H1 (cell line): Measurements from ENCODE around the gene BCAS4. TPM values are rescaled to one million over a fixed set of nuclear protein-coding genes. Genes with fewer than 3 reads are reported as not detected.

Experiments
- EP300 ChIP-seq, 2 experiments: IDR thresholded peaks; 1 replicate in 1 of 2; 2 replicates in 1 of 2; pipeline ENCODE4 v1.6.1; 2011 to 2012; ENCODE audit warnings: low read depth in 2 of 2, low read length in 2 of 2, mild to moderate bottlenecking in 2 of 2, borderline replicate concordance in 1 of 2, inconsistent platforms in 1 of 2, moderate library complexity in 1 of 2
- GTF2F1 ChIP-seq: IDR thresholded peaks from 2 replicates; pipeline ENCODE4 v1.6.1; 2012; ENCODE audit warnings: low read depth, low read length, improper control_type of control experiment, borderline replicate concordance
- NANOG ChIP-seq: IDR thresholded peaks from 2 replicates; pipeline ENCODE4 v1.6.1; 2011; ENCODE audit warnings: low read length, low read depth, mild to moderate bottlenecking, inconsistent platforms; ENCODE audit not compliant: insufficient read depth, poor library complexity, severe bottlenecking
- RBBP5 ChIP-seq: IDR thresholded peaks from 2 replicates; pipeline ENCODE4 v1.7.1; 2012; ENCODE audit warnings: low read depth, mild to moderate bottlenecking, inconsistent platforms, low read length, moderate library complexity, borderline replicate concordance
- RFX5 ChIP-seq: IDR thresholded peaks from 2 replicates; pipeline ENCODE4 v1.6.1; 2011; ENCODE audit warnings: low read depth, low read length, improper control_type of control experiment, borderline replicate concordance
- SIN3A ChIP-seq, 2 experiments: IDR thresholded peaks in 1 of 2; conservative IDR thresholded peaks in 1 of 2; 2 replicates each; pipeline ENCODE4 v1.6.1; 2011 to 2012; ENCODE audit warnings: low read length in 2 of 2, improper control_type of control experiment in 1 of 2, low read depth in 1 of 2, mild to moderate bottlenecking in 1 of 2
- polyA plus RNA-seq, 7 experiments: library from polyadenylated mRNA; depleted of rRNA in 3 of 7; stranded (reverse) in 5 of 7; unstranded in 2 of 7; fragments of >200 nt in 5 of 7; fragments of 200-250 nt in 2 of 7; gene quantifications; 1 replicate in 5 of 7; 2 replicates in 1 of 7; 4 replicates in 1 of 7; pipeline versions ENCODE4 v1.2.1 to v1.2.3, GENCODE V29; 2011 to 2013; ENCODE audit warnings: missing spikeins in 2 of 7, mixed read lengths in 2 of 7
- total RNA-seq: library from RNA; stranded (reverse); fragmentation: NEBNext Ultra II Directional; extraction: Animal tissue kit (Norgen Biotek cat#: 25700); gene quantifications from 2 replicates; pipeline ENCODE4 v1.2.1, GENCODE V29; 2021
- TF ChIP-seq, protein P1 (sequence below): fragments of 300-600 bp; sonication (generic); IDR thresholded peaks from 2 replicates; pipeline ENCODE4 v1.7.1; 2012; ENCODE audit warnings: low read length, moderate library complexity, mild to moderate bottlenecking, inconsistent platforms; ENCODE audit not compliant: insufficient replicate concordance
- TF ChIP-seq, protein P2 (sequence below): IDR thresholded peaks from 2 replicates; pipeline ENCODE4 v1.6.1; 2011; ENCODE audit warnings: low read depth, mild to moderate bottlenecking, low read length; ENCODE audit not compliant: insufficient read depth
- TF ChIP-seq, protein P3 (sequence below): IDR thresholded peaks from 2 replicates; pipeline ENCODE4 v1.6.1; 2011; ENCODE audit warnings: low read length, improper control_type of control experiment

The BCAS4 gene
- total and polyA plus RNA-seq, 2 of the 8 experiments (the other 6 are each of a cell fraction or from before 2014, with no cell fraction given): 21.2 to 23.6 TPM

DNA sequence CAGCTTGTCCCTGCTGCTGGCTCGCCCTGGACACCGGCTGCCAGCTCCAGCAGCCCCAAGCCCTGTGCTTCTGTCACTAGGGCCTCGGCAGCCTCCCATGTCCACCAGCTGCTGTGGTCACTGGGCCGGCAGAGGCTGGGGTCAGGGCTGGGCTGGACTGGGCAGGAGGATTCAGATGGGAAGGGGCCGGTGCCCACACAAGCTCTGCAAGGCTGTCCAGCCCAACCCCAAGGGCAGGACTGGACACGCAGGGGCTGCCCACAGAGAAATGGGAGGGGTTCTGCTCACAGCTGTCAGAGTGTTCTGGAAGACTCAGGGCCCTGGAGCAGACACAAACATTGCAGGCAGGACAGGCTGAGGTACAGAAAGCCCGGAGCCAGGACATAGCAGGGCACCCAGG, 70.7 kb downstream of the BCAS4 start (continued):
- TF ChIP-seq, protein P1, sequence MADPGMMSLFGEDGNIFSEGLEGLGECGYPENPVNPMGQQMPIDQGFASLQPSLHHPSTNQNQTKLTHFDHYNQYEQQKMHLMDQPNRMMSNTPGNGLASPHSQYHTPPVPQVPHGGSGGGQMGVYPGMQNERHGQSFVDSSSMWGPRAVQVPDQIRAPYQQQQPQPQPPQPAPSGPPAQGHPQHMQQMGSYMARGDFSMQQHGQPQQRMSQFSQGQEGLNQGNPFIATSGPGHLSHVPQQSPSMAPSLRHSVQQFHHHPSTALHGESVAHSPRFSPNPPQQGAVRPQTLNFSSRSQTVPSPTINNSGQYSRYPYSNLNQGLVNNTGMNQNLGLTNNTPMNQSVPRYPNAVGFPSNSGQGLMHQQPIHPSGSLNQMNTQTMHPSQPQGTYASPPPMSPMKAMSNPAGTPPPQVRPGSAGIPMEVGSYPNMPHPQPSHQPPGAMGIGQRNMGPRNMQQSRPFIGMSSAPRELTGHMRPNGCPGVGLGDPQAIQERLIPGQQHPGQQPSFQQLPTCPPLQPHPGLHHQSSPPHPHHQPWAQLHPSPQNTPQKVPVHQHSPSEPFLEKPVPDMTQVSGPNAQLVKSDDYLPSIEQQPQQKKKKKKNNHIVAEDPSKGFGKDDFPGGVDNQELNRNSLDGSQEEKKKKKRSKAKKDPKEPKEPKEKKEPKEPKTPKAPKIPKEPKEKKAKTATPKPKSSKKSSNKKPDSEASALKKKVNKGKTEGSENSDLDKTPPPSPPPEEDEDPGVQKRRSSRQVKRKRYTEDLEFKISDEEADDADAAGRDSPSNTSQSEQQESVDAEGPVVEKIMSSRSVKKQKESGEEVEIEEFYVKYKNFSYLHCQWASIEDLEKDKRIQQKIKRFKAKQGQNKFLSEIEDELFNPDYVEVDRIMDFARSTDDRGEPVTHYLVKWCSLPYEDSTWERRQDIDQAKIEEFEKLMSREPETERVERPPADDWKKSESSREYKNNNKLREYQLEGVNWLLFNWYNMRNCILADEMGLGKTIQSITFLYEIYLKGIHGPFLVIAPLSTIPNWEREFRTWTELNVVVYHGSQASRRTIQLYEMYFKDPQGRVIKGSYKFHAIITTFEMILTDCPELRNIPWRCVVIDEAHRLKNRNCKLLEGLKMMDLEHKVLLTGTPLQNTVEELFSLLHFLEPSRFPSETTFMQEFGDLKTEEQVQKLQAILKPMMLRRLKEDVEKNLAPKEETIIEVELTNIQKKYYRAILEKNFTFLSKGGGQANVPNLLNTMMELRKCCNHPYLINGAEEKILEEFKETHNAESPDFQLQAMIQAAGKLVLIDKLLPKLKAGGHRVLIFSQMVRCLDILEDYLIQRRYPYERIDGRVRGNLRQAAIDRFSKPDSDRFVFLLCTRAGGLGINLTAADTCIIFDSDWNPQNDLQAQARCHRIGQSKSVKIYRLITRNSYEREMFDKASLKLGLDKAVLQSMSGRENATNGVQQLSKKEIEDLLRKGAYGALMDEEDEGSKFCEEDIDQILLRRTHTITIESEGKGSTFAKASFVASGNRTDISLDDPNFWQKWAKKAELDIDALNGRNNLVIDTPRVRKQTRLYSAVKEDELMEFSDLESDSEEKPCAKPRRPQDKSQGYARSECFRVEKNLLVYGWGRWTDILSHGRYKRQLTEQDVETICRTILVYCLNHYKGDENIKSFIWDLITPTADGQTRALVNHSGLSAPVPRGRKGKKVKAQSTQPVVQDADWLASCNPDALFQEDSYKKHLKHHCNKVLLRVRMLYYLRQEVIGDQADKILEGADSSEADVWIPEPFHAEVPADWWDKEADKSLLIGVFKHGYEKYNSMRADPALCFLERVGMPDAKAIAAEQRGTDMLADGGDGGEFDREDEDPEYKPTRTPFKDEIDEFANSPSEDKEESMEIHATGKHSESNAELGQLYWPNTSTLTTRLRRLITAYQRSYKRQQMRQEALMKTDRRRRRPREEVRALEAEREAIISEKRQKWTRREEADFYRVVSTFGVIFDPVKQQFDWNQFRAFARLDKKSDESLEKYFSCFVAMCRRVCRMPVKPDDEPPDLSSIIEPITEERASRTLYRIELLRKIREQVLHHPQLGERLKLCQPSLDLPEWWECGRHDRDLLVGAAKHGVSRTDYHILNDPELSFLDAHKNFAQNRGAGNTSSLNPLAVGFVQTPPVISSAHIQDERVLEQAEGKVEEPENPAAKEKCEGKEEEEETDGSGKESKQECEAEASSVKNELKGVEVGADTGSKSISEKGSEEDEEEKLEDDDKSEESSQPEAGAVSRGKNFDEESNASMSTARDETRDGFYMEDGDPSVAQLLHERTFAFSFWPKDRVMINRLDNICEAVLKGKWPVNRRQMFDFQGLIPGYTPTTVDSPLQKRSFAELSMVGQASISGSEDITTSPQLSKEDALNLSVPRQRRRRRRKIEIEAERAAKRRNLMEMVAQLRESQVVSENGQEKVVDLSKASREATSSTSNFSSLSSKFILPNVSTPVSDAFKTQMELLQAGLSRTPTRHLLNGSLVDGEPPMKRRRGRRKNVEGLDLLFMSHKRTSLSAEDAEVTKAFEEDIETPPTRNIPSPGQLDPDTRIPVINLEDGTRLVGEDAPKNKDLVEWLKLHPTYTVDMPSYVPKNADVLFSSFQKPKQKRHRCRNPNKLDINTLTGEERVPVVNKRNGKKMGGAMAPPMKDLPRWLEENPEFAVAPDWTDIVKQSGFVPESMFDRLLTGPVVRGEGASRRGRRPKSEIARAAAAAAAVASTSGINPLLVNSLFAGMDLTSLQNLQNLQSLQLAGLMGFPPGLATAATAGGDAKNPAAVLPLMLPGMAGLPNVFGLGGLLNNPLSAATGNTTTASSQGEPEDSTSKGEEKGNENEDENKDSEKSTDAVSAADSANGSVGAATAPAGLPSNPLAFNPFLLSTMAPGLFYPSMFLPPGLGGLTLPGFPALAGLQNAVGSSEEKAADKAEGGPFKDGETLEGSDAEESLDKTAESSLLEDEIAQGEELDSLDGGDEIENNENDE: no peak
- TF ChIP-seq, protein P2, sequence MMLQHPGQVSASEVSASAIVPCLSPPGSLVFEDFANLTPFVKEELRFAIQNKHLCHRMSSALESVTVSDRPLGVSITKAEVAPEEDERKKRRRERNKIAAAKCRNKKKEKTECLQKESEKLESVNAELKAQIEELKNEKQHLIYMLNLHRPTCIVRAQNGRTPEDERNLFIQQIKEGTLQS: no peak
- no peak for TF ChIP-seq SIN3A (conservative IDR thresholded peaks at IDR 0.05 in 1 of 2, IDR thresholded peaks at IDR 0.05 in 1 of 2; ENCODE audit: low read depth in 1 of 2, low read length in 2 of 2)
- no peak for TF ChIP-seq GTF2F1
- TF ChIP-seq EP300 (IDR thresholded peaks at IDR 0.05; ENCODE audit: borderline replicate concordance in 1 of 2, low read depth in 2 of 2, low read length in 2 of 2): no peak
- TF ChIP-seq RBBP5: no peak
- no peak for TF ChIP-seq RFX5
- TF ChIP-seq, protein P3, sequence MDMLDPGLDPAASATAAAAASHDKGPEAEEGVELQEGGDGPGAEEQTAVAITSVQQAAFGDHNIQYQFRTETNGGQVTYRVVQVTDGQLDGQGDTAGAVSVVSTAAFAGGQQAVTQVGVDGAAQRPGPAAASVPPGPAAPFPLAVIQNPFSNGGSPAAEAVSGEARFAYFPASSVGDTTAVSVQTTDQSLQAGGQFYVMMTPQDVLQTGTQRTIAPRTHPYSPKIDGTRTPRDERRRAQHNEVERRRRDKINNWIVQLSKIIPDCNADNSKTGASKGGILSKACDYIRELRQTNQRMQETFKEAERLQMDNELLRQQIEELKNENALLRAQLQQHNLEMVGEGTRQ: no peak
- no peak for TF ChIP-seq NANOG
